Measurements from ENCODE around the gene PPP2R3B.
"Not testable (repeated sequence)": the region's sequence is repeated elsewhere in the genome, so short reads cannot be mapped to it uniquely, and the experiment has no call there.

PPP2R3B gene

DNA sequence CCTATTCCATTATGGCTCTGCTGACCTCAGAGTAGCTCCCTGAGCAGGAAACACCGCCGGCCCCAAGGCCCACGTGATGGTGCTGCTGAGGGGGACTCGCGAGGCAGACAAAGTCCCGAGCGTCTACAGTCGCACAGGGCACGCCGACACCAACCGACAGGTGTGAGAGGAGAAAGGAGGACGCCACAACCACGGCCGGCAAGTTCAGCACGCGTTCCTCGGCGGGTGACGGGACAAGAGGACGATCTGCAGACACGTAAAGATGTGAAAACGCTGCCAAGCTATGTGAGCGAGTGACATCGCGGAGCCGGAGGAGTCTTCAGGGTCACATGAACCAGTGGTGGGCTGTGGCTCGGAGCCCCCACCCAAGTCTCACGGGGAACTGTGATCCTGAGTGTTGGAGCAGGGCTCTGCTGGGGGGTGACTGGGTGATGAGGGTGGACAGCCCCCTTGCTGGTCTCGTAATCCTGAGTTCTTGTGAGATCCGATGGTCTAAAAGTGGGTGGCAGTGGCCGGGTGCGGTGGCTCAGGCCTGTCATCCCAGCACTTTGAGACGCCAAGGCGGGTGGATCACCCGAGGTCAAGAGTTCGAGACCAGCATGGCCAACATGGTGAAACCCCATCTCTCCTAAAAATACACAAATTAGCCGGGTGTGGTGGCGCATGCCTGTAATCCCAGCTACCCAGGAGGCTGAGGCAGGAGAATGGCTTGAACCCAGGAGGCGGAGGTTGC lies 34.0 kb downstream of the PPP2R3B start:
- no peak for DNase-seq (ENCODE audit: low spot score)

DNA sequence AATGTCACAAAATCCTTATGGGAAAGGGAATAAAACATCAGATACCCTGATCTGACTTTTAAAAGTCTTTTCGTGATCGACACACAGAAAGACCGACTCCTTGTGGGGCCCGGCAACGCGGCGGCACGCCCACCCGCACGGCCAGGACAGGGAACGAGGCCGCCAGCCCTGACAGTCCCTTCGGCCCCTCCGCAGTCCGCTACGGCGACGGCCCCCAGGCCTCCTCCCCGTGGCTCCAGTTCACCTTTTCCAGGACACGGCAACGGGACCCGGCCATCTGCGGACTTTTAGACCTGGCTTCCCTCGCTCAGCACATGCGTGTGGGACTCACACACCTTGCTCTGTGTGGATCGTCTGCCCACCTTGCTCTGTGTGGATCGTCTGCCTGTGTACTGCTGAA lies 34.5 kb downstream of the PPP2R3B start:
- no peak for DNase-seq (ENCODE audit: low spot score)

DNA sequence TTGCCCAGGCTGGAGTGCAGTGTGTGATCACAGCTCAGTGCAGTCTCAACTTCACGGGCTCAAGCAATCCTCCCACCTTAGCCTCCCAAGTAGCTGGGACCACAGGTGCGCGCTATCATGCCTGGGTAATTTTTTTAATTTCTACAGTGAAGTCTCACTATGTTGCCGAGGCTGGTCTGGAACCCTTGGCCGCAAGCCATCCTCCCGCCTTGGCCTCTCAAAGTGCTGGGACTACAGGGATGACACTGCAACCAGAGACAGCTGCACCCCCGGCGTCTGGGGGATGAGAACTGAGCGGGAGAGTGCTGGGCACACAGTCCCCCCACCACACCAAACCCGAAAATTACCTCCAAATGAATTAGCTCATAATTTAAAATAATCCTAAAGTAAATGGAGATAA lies 35.0 kb downstream of the PPP2R3B start:
- DNase-seq (ENCODE audit: low spot score) = no peak

DNA sequence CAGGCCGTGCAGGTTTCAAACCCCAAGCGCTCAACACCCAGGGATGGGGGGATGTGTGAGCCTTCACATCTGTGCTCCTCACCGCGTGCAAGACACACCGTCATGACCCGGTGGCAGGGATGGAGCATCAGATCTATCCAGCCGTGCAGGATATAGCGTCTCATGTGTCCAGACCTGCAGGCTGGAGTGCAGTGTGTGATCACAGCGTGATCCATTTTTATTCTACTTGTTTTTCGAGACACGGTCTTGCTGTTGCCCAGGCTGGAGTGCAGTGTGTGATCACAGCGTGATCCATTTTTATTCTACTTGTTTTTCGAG lies 35.4 kb downstream of the PPP2R3B start:
- not testable (repeated sequence) for DNase-seq (ENCODE audit: low spot score)

DNA sequence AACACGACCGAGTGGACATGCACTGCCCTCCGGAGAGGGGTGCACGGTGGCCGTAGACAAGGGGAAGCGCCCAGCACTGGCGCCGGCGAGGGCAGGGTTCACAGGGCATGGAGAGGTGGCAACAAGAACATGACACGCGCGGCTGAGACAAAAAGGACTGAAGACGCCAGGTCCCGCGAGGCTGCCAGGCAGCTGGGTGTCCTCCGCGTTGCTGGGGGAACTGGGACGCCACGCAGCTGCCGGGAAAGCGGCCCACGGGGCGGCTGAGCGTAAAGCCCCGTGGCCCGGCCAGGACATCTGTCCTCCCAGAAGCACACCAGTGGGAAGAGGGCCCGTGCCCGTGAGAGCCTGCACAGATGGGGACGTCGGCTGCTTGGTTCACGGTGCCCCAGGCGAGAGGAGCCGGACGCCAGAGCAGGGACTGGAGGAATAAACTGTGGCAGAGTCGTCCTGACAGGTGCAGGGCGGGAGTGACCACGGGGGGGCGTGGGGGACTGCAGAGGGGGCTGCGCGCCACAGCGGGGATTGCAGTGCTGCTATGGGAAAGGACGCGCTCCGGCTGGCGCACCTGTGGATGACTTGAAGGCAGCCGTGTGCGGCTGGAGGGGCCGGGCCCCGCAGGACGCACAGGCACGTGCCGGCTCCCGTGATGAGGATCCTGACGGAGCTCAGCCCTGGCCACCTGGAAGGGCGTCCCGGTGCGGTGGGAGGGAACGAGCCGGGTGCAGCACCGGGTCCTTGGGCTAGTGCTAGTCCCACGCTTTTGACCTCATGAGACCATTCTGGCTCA lies 36.0 kb downstream of the PPP2R3B start:
- no peak for DNase-seq (ENCODE audit: low spot score)

DNA sequence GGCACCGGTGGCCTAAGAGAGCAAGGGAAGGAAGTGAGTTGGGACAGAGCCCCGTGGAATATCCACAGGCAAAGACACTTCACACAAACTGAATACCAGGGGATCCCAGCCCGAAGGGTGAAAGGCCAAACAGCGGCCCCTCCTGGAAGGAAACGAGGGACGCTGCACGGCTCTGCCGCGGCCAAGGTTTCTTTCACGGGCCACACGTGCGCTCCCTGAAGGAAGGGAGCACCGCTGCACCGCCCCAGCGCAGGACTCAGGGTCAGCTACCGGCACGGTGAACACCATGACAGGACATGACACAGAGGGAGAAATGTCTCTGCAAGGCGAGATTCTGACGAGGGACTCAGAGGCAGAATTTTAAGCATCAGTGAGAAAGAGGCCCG lies 36.6 kb downstream of the PPP2R3B start:
- no peak for DNase-seq (ENCODE audit: low spot score)

DNA sequence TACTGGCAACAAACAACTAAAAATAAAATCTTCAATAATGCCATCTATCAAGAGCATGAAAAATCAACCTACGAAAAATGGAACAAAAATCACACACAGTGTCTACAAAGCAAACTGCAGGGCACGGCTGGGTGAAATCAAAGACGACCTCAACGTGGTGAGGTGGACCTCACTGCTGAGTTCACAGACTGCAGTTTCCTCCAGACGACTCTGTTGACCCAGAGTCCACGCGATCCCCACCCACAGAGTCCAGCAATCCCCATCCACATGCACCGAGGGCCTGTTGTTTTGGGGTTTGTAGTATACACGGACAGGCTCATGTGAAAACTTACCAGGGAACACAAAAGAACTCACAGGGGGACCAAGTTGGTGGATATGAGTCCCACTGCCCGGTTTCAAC lies 37.0 kb downstream of the PPP2R3B start:
- no peak for DNase-seq (ENCODE audit: low spot score)

DNA sequence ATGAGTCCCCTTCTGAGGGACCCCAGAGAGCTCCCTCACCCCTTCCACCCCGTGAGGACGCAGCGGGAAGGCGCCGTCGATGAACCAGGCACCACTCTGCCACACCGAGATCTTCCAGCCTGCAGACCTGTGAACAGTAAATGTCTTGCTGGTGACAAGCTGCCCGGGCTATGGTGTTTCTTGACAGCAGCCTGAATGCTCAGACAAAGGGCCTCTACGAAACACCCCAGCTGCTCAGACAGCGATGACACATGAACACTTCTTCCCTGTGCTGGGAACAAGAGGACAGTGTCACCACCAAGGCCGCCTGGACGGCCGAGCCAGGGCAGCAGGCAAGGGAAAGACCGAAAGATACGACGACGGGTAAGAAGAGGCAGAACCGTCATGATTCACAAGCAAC lies 37.5 kb downstream of the PPP2R3B start:
- no peak for DNase-seq (ENCODE audit: low spot score)

DNA sequence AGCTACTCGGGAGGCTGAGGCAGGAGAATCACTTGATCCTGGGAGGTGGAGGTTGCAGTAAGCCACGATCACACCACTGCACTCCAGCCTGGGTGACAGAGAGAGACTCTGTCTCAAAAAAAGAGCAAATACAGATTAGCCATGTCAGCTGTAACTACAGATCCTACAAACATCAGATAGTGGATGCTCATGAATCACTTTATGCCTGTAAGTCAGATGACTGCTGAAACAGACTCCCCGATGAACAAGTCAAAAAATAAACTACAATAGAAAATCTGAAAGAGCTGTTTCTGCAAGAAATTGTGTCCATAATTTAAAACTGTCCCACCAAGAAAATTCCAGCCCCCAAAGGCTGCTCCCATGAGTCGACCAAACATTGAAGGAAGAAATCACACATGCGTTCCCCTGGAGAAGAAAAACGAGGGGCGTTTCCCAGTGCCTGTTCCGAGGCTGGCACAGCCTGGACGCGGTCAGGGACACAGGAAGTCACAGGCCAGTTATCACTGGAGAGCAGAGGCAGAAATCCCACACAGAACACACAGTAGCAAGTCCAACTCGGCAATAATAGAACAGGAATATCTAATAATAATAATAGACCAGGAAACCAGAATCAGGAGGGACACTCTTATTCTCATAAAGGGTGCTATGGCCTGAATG lies 38.1 kb downstream of the PPP2R3B start:
- DNase-seq (ENCODE audit: low spot score) = no peak

DNA sequence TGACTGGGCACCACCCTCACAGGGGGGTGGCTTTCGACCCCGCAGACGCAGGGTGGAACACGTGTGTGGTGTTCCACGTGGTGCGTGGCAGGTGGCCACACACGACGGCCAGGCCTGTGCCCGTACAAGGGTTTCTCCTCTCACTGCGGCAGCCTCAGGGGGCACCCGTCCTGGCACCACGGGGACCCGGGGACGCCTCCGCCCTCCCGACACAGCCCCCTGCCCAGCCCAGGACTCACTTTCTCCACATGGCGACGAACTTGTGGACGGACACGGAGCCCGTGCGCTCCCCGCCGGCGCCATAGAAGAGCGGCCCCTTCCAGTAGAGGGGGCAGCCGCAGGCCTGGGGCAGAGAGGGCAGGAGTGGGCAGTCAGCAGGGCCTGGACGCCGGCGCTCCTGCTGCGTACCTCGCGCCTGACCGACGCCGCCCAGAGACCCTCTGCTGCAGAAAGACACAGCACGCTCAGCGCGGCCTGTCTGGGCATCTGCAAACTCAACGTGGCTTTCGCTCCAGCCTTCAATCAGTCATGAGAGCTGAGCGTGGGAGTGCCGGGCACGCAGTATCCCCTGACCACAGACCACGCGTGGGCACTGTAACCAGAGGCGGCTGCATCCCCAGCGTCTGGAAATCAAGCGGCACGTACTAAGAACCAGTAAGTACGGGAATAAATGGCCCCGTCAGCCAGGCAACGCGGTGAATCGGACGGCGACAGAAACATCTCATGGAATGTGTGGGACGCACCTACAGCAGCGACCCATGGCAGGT lies 39.2 kb downstream of the PPP2R3B start:
- no peak for DNase-seq (ENCODE audit: low spot score)

DNA sequence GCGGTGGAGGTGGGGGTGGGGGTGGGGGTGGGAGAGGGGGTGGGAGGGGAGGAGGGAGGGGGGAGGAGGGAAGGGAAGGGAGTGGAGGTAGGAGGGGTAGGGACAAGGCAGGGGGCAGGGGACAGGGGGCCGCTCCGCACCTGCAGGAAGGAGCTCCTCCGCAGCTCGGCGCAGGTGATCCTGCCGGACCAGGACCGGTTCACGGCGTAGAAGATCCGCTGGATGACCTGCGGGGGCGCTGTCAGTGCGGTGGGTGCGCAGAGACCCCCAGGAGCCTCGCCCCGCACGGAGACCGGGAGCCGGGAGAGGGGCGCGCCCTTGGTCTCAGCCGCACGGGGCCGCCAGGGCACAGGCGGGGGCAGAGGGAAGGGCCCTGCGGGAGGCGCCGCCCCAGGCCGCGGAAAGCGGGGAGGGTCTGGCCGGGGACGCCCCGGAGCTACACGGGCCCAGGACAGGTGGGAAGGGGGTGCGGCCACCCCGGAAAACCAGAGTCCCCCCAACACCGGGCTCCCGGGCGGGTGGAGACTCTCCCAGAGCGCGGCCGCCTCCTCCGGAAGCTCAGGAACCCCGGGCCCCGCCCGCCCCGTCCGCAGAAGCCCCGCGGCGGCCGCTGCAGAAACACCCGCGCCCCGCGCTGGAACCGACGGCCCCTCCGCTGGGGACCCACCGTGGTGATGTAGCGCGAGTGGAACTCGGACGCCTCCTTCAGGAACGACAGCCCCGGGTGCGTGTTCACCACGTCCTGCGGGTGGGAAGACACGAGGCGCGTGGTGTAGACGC lies 40.5 kb downstream of the PPP2R3B start:
- no peak for DNase-seq (ENCODE audit: low spot score)

DNA sequence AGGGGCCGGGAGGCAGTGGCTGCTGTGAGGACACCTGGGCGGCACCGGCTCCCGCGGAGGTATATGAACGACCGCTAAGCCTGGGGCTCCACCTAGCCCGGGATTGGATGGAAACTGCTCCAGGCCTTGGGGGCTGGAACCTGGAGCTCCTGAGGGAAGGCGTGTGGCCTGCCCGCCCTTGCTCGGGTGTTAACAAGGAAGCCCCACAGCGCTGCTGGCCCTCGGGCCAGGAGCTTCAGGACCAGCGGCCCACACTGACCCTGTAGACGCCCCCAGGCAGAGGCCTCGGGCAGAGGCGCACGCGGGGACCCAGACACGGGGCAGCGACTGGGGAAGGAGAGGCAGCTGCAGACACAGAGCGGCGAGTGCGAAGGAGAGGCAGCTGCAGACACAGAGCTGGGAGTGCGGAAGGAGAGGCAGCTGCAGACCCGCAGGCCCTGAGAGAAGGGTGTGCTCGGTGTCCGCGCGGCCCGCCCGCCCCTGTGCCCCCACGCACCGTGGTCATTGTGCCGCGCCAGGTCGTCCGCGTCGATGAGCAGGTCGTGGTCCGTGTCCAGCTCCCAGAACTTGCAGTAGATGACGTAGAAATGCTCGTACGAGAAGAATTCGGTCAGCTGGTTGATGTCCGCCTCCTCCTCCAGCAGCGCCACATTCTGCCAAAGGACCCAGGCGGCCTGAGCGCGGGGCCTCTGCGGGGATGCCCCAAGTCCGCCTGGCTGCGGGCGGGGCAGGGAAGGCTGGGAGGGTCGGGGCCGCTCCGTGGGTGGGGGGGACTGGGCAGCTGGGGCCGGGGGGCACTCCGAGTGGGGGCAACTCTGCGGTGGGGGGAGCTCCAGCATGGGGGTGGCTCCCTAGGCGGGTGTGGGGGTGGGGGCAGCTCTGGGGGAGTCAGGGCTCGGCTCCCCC lies 41.4 kb downstream of the PPP2R3B start:
- DNase-seq (ENCODE audit: low spot score) = no peak

DNA sequence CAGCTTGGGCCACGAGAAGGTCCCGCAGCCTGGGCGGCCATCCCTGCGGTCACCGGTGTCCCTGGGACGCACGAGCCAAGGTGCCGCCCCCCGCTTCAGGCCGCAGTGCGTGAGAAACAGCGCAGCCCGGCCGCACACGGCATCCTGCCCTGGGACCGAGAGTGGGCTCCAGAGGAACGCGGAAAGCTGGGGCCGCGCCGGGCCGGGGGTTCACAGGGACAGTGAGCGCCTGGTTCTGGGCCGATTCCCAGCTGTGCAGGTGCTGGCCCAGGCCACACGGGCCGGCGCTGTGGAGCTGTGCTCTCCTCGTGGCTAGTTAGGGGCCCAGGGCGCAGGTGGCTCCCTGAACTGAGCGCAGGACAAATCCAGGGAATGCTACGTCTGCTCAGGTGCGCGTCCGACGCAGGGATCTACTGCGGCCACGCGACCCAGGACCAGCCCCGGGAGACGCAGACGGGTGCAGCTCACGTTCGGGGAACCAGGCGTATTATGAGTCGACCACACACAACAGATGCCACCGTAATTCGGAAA lies 42.3 kb downstream of the PPP2R3B start:
- DNase-seq (ENCODE audit: low spot score) = no peak

DNA sequence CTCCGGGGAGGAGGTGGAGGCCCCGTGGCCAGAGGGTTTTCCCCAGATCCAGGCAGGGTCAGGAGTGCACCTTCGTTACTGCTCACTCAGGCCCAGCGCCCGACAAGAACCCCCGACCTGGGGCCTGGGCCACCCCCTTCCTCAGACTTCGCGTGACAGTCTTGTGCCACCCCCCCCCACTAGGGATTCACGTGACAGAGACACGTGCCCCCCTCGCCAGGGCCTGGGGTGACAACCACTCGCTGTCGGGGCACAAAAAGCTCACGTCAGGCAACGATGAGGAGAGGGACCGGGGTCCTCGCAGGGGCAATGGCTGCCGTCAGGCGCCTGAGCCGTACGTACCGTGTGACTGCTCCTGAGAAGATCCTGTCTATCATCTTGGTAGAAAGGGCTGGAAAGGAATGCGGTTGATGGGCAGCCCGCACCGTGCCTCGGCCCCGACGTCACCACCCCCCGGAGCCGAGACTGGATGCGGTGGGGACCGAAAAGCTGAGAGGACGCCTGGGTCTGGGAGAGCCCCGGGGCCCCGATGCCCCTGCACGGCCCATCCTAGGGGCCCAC lies 45.1 kb downstream of the PPP2R3B start:
- DNase-seq (ENCODE audit: low spot score) = no peak

DNA sequence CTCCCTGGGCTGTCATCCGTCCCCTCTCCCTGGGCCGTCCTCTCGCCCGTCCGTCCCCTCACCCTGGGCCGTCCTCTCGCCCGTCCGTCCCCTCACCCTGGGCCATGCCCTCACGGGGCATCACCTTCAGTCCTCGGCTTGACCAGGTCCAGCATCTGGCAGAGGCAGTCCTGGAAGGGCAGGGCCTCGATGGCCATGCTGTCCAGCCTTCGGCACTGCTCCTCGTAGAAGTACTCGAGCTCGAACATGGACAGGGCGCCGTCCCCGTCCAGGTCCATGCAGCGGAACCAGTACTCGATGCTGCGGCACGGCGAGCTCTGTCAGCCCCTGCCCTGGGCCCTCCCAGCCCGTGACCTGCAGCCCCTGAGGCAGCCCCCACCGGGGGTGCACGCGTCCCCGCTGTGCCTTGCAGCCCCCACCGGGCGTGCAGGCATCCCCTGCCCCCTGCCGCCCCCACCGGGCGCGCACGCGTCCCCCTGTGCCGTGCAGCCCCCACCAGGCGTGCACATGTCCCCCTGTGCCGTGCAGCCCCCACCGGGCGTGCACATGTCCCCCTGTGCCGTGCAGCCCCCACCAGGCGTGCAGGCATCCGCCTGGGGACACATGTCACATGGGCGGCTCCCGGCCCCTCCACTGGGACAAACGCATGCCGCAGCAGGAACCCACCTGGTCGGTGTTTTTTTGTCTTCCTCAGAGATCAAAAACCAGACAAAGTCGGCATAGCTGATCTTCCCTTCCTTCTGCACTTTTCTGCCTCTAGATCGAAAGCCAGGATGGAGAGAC lies 45.9 kb downstream of the PPP2R3B start:
- DNase-seq (ENCODE audit: low spot score) = no peak

DNA sequence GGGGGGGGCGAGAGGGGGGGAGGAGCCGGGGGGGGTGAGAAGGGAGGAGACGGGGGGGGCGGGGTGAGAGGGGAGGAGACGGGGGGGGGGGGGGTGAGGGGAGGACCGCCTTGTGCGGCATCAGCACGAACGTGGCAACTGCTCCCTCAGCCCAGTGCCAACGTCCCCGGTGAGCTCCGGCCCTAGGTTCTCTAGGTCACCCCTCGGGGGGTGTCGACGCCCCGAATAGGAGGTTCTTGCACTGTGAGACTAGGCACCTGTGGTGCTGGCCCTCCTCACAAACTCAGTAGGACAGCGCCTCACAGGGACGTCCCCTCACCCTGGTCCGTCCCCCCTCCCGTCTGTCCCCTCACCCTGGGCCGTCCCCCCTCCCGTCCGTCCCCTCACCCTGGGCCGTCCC lies 46.6 kb downstream of the PPP2R3B start:
- no peak for DNase-seq (ENCODE audit: low spot score)

DNA sequence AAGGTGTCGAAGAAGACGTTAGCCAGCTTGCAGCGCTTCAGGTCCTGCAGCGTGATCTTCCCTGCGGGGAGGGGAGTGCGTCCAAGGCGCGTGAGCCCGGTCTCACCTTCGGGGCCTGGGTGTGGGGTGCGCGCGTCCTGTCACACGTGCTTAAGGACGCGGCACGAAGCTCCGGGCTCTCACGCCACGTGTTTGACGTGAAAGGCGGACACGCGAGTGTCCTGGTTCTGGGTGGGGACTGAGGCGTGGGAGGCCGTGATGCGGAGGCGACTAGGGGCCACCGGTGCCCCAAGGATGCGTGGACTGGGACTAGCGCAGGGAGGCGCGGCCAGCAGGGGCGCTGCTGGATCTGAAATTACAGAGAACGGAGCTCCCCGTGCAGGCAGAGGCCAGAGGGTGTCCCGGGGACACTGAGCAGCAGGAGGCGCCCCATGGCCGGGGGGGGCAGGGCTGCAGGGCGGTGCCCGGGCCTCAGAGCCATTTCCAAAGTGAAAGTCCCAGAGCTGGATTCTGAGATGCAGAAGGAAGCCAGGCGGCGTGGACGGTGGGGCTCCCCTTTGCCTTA lies 47.8 kb downstream of the PPP2R3B start:
- no peak for DNase-seq (ENCODE audit: low spot score)

DNA sequence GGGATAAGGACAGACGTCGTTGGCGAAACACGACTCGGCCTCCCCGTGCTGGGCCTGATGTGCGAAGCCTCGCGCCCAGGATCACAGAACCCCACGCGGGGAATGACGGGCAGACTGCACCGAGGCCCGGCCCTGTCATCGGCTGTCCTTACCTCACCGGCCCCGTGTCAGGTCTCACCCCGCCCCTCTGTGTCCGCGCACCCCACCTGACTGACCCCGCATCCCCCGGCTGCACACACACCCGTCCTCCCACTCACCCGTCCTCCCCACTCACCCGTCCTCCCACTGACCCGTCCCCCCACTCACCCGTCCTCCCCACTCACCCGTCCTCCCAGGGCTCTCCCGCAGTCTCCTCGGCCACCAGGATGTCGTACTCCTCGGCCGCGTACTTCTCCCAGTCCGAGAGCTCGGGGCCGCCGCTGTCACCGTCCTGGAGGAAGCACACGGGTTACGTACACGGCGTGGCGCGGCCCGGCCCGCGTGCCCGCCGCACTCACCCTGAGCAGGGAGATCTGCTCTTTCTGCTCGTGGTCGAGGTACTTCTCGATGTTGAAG lies 48.3 kb downstream of the PPP2R3B start:
- no peak for DNase-seq (ENCODE audit: low spot score)
